ENCODE data around the gene KRT17. TPM values are rescaled to one million over a fixed set of nuclear protein-coding genes. Genes with fewer than 3 reads are reported as not detected.

The KRT17 gene
- total and polyA plus RNA-seq, 9 of the 15 experiments (the other 6 are each of a cell fraction or from before 2014, with no cell fraction given), result 0.23 to 0.25 TPM; not detected in 7

DNA sequence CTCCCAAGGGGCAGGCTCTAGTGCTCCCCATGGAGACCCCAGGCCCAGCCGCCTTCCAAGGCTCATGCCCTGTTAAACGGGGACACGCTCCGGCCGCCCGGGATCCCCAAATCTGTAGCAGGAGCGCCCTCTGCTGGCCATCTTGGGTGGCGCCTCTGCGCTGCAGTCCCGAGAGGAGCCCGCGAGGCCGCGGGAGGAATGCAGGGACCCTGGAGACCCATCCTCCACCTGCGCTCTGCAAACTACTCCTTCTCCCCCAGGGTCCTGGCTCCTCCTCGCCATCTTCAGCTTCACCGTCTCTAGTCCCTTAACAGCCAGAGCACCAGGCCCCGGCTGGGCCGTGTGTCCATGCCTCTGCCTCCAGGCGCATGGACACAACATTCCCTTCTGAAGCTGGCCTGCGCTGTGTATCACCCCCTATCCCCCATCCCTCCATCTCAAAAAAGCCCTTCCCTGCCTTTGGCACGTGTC is 23.6 kb upstream of the KRT17 start:
- BruUV-seq (replicated peaks), result no TSS peak
- ChIA-PET CTCF (ENCODE audit: low intra/inter-chr PET ratio) (interaction anchor here (0.5 to 4.8 kb wide), 15 partner anchors 13 to 1027 kb away, joined by 3 to 87 read pairs (median 5); no protein-coding TSS in a partner anchor), POLR2A (interaction anchor here (0.7 to 1.0 kb wide), 5 partner anchors 8 to 828 kb away, joined by 3 to 4 read pairs (median 3); no protein-coding TSS in a partner anchor)
- in situ Hi-C loops (cut with MboI), result no loop called here
- 2% methylated on average over 21 of the region's 22 CpGs for WGBS (ENCODE audit: insufficient coverage, low coverage, missing lambda C conversion rate)
- no peaks in the 10 kb centered on the region for H3K9me1 ChIP-seq (ENCODE audit: control insufficient read depth, insufficient read depth, low read length)
- DNase-seq (ENCODE audit: extremely low read depth in 1 of 4, low spot score in 3 of 4), result peak; percentile 87 to 88 (median 87)
- no peaks in the 10 kb centered on the region for H4K20me1 ChIP-seq (replicated peaks; ENCODE audit: control insufficient read depth, insufficient read depth, low read length)
- H3K9me3 ChIP-seq (replicated peaks; ENCODE audit: control insufficient read depth, insufficient read depth, low read depth, low read length), result no peaks in the 10 kb centered on the region
- peak; percentile 93 for ATAC-seq
- H3K79me2 ChIP-seq (ENCODE audit: control insufficient read depth, insufficient read depth, low read length), result no peaks in the 10 kb centered on the region
- peaks cover 0 to 4% of the 10 kb centered on the region in 2 experiments; a peak in 1 of 5 replicates for H3K27me3 ChIP-seq (ENCODE audit: control insufficient read depth in 2 of 2, insufficient read depth in 2 of 2, low read length in 2 of 2)
- H3K4me2 ChIP-seq (ENCODE audit: insufficient read depth, low read length), result peak overlapping the region; percentile 80
- H2AFZ ChIP-seq (ENCODE audit: low read depth, low read length), result peak overlapping the region; percentile 89
- H3K27ac ChIP-seq (ENCODE audit: extremely low read depth, low read depth, low read length), result no peak overlapping the region
- peak overlapping the region; percentile 22 to 84; a peak in 3 of 4 replicates for H3K9ac ChIP-seq (ENCODE audit: insufficient read depth in 1 of 2, low read depth in 2 of 2, low read length in 2 of 2)
- peak overlapping the region; percentile 23; the same call in 1 of the 2 replicates for H3K4me3 ChIP-seq
- no peaks in the 10 kb centered on the region for H3K36me3 ChIP-seq (ENCODE audit: control insufficient read depth, insufficient read depth, low read length)
- H3K4me1 ChIP-seq (replicated peaks in 1 of 2; ENCODE audit: control insufficient read depth in 2 of 2, insufficient read depth in 2 of 2, low read length in 2 of 2), result peaks cover 20 to 31% of the 10 kb centered on the region in 2 experiments; a peak in 4 of 5 replicates
- FAIRE-seq, result peak; percentile 56
- intact Hi-C loops (cut with micrococcal nuclease), result loop anchor here (1.0 to 5.0 kb wide), 3 partner anchors 14 to 741 kb away; no protein-coding TSS in a partner anchor
- no peak for TF ChIP-seq GATAD2B (IDR thresholded peaks at IDR 0.05; ENCODE audit: borderline replicate concordance)
- no peak for TF ChIP-seq STAT5B (CRISPR knock-in tag; IDR thresholded peaks at IDR 0.05)
- peak; percentile 87 to 97 for TF ChIP-seq RAD21 (CRISPR knock-in tag; conservative IDR thresholded peaks at IDR 0.05 in 1 of 2, IDR thresholded peaks at IDR 0.05 in 1 of 2)
- TF ChIP-seq BRF1 (IDR thresholded peaks at IDR 0.05; ENCODE audit: borderline replicate concordance, extremely low read depth, insufficient read length), result no peak
- peak; percentile 69; the same call in 1 of the 2 replicates for TF ChIP-seq RB1 (IDR thresholded peaks at IDR 0.05; ENCODE audit: low read depth)
- TF ChIP-seq ERF (CRISPR knock-in tag; IDR thresholded peaks at IDR 0.05), result no peak
- TF ChIP-seq, protein P1, sequence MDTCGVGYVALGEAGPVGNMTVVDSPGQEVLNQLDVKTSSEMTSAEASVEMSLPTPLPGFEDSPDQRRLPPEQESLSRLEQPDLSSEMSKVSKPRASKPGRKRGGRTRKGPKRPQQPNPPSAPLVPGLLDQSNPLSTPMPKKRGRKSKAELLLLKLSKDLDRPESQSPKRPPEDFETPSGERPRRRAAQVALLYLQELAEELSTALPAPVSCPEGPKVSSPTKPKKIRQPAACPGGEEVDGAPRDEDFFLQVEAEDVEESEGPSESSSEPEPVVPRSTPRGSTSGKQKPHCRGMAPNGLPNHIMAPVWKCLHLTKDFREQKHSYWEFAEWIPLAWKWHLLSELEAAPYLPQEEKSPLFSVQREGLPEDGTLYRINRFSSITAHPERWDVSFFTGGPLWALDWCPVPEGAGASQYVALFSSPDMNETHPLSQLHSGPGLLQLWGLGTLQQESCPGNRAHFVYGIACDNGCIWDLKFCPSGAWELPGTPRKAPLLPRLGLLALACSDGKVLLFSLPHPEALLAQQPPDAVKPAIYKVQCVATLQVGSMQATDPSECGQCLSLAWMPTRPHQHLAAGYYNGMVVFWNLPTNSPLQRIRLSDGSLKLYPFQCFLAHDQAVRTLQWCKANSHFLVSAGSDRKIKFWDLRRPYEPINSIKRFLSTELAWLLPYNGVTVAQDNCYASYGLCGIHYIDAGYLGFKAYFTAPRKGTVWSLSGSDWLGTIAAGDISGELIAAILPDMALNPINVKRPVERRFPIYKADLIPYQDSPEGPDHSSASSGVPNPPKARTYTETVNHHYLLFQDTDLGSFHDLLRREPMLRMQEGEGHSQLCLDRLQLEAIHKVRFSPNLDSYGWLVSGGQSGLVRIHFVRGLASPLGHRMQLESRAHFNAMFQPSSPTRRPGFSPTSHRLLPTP (IDR thresholded peaks at IDR 0.05; ENCODE audit: borderline replicate concordance, extremely low read depth, insufficient read length), result no peak
- TF ChIP-seq, protein P2, sequence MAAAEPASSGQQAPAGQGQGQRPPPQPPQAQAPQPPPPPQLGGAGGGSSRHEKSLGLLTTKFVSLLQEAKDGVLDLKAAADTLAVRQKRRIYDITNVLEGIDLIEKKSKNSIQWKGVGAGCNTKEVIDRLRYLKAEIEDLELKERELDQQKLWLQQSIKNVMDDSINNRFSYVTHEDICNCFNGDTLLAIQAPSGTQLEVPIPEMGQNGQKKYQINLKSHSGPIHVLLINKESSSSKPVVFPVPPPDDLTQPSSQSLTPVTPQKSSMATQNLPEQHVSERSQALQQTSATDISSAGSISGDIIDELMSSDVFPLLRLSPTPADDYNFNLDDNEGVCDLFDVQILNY (CRISPR knock-in tag; IDR thresholded peaks at IDR 0.05), result no peak
- TF ChIP-seq ARID2 (IDR thresholded peaks at IDR 0.05), result peak; percentile 64; the same call in 1 of the 2 replicates
- no peak for TF ChIP-seq RFX7 (CRISPR knock-in tag; IDR thresholded peaks at IDR 0.05)
- TF ChIP-seq, protein P3, sequence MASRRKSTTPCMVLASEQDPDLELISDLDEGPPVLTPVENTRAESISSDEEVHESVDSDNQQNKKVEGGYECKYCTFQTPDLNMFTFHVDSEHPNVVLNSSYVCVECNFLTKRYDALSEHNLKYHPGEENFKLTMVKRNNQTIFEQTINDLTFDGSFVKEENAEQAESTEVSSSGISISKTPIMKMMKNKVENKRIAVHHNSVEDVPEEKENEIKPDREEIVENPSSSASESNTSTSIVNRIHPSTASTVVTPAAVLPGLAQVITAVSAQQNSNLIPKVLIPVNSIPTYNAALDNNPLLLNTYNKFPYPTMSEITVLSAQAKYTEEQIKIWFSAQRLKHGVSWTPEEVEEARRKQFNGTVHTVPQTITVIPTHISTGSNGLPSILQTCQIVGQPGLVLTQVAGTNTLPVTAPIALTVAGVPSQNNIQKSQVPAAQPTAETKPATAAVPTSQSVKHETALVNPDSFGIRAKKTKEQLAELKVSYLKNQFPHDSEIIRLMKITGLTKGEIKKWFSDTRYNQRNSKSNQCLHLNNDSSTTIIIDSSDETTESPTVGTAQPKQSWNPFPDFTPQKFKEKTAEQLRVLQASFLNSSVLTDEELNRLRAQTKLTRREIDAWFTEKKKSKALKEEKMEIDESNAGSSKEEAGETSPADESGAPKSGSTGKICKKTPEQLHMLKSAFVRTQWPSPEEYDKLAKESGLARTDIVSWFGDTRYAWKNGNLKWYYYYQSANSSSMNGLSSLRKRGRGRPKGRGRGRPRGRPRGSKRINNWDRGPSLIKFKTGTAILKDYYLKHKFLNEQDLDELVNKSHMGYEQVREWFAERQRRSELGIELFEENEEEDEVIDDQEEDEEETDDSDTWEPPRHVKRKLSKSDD (conservative IDR thresholded peaks at IDR 0.05; ENCODE audit: low read length), result no peak
- TF ChIP-seq, protein P4, sequence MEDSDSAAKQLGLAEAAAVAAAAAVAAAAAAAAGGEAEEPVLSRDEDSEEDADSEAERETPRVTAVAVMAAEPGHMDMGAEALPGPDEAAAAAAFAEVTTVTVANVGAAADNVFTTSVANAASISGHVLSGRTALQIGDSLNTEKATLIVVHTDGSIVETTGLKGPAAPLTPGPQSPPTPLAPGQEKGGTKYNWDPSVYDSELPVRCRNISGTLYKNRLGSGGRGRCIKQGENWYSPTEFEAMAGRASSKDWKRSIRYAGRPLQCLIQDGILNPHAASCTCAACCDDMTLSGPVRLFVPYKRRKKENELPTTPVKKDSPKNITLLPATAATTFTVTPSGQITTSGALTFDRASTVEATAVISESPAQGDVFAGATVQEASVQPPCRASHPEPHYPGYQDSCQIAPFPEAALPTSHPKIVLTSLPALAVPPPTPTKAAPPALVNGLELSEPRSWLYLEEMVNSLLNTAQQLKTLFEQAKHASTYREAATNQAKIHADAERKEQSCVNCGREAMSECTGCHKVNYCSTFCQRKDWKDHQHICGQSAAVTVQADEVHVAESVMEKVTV (CRISPR knock-in tag; IDR thresholded peaks at IDR 0.05), result peak; percentile 52
- no peak for TF ChIP-seq BCOR (IDR thresholded peaks at IDR 0.05)
